DOHH2 (cell line): ENCODE results near the gene CCND3.

Experiments used
- H3F3A ChIP-seq: fragments of 200-600 bp; sonication (generic), shearing (Covaris generic); 2 replicates; pipeline ENCODE4 v1.6.0; 2016; ENCODE audit warnings: antibody characterized with exemption, mild to moderate bottlenecking; ENCODE audit not compliant: control insufficient read depth, insufficient read depth
- H3K27ac ChIP-seq: fragments of 200-600 bp; sonication (generic); 2 replicates; pipeline ENCODE4 v1.5.1; 2014; ENCODE audit warnings: low read depth, mild to moderate bottlenecking, low read length, moderate library complexity
- H3K27me3 ChIP-seq: fragments of 200-600 bp; sonication (generic); 2 replicates; pipeline ENCODE4 v1.6.1; 2014; ENCODE audit warnings: mild to moderate bottlenecking, low read length, mixed read lengths; ENCODE audit not compliant: control insufficient read depth
- H3K36me3 ChIP-seq: fragments of 200-600 bp; sonication (generic); 2 replicates; pipeline ENCODE4 v1.6.1; 2014; ENCODE audit warnings: mild to moderate bottlenecking, low read length, moderate library complexity, mixed read lengths; ENCODE audit not compliant: control insufficient read depth
- H3K4me1 ChIP-seq: fragments of 200-600 bp; sonication (generic); 2 replicates; pipeline ENCODE4 v1.6.1; 2014; ENCODE audit warnings: mild to moderate bottlenecking, low read length, mixed read lengths; ENCODE audit not compliant: control insufficient read depth
- H3K4me2 ChIP-seq: fragments of 200-600 bp; sonication (generic); 2 replicates; pipeline ENCODE4 v1.6.0; 2014; ENCODE audit warnings: mild to moderate bottlenecking, low read length, moderate library complexity
- H3K4me3 ChIP-seq: fragments of 200-600 bp; sonication (generic); 2 replicates; pipeline ENCODE4 v1.5.1; 2014; ENCODE audit warnings: mild to moderate bottlenecking, low read length, mixed read lengths
- H3K79me2 ChIP-seq: fragments of 200-600 bp; sonication (generic); 2 replicates; pipeline ENCODE4 v1.6.1; 2014; ENCODE audit warnings: mild to moderate bottlenecking, low read length, mixed read lengths; ENCODE audit not compliant: control insufficient read depth
- H3K9me2 ChIP-seq: fragments of 200-600 bp; sonication (generic); replicated peaks from 2 replicates; pipeline ENCODE4 v1.6.1; 2014; ENCODE audit warnings: mild to moderate bottlenecking, low read length, mixed read lengths; ENCODE audit not compliant: control insufficient read depth
- H3K9me3 ChIP-seq: fragments of 200-600 bp; sonication (generic); 2 replicates; pipeline ENCODE4 v1.6.1; 2014; ENCODE audit warnings: antibody characterized with exemption, low read length, mixed read lengths; ENCODE audit not compliant: control insufficient read depth, insufficient read depth
- H4K20me1 ChIP-seq: fragments of 200-600 bp; sonication (generic); 2 replicates; pipeline ENCODE4 v1.6.0; 2014; ENCODE audit warnings: low read depth, mild to moderate bottlenecking, antibody characterized with exemption, low read length, moderate library complexity; ENCODE audit not compliant: control insufficient read depth, insufficient read depth
- EZH2phosphoT487 ChIP-seq: fragments of 200-600 bp; sonication (generic); IDR thresholded peaks from 2 replicates; pipeline ENCODE4 v1.6.1; 2017; ENCODE audit warnings: borderline replicate concordance, mild to moderate bottlenecking, antibody characterized with exemption, low read length, moderate library complexity, mixed read lengths
- TF ChIP-seq, protein P1 (sequence below): fragments of 200-600 bp; sonication (generic); IDR thresholded peaks from one replicate; pipeline ENCODE4 v1.5.1; 2014; ENCODE audit warnings: antibody characterized with exemption, mild to moderate bottlenecking, low read depth, low read length; ENCODE audit not compliant: poor library complexity, severe bottlenecking

The CCND3 gene

DNA sequence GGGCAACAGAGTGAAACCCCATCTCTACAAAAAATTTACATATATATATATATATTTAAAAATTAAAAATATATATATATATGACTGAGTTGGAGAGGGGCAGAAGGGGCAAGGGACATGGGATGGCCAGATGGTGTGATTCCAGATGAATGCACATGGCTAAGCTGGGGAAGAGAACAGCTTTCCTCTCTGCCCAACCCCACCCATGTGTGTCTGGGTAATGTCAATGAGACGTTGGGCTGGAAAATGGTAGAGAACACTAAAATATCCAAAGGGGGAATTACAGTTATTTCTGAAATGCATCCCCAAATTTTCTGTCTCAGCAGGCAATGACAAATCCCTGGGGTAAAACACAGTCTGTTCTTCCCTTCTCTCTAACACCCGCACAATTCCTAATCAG, 31.2 kb upstream of the CCND3 start:
- no peaks in the 10 kb centered on the region for H3K9me2 ChIP-seq
- no peaks in the 10 kb centered on the region for H3K79me2 ChIP-seq
- no peak overlapping the region for H3K4me2 ChIP-seq
- H4K20me1 ChIP-seq: no peaks in the 10 kb centered on the region
- no peaks in the 10 kb centered on the region for H3K27me3 ChIP-seq
- peaks cover 63% of the 10 kb centered on the region for H3K4me1 ChIP-seq
- H3K9me3 ChIP-seq: no peaks in the 10 kb centered on the region
- TF ChIP-seq, protein P1, sequence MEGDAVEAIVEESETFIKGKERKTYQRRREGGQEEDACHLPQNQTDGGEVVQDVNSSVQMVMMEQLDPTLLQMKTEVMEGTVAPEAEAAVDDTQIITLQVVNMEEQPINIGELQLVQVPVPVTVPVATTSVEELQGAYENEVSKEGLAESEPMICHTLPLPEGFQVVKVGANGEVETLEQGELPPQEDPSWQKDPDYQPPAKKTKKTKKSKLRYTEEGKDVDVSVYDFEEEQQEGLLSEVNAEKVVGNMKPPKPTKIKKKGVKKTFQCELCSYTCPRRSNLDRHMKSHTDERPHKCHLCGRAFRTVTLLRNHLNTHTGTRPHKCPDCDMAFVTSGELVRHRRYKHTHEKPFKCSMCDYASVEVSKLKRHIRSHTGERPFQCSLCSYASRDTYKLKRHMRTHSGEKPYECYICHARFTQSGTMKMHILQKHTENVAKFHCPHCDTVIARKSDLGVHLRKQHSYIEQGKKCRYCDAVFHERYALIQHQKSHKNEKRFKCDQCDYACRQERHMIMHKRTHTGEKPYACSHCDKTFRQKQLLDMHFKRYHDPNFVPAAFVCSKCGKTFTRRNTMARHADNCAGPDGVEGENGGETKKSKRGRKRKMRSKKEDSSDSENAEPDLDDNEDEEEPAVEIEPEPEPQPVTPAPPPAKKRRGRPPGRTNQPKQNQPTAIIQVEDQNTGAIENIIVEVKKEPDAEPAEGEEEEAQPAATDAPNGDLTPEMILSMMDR: no peak
- TF ChIP-seq EZH2phosphoT487: no peak
- no peak overlapping the region for H3K27ac ChIP-seq
- H3K4me3 ChIP-seq: no peak overlapping the region
- H3K36me3 ChIP-seq: no peaks in the 10 kb centered on the region
- no peaks in the 10 kb centered on the region for H3F3A ChIP-seq

DNA sequence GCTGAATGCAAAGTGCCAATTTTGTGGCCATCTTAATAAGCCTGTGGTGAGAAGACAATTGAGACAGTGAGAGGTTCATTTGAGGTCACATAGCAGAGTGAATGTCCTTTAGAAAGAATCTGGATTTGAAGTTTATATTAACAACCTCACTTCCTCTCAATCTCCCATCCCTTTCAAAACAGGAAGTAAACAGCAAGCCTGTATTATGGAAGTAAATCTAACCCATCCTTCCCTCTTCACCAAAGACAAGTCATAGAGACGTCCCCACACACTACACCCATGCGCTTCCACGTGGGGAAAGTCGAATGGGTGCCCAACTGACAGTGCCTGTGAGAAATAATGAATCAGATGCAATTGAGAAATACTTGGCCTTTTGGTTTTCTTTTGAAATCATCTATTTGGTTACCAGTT, 28.8 kb upstream of the CCND3 start:
- Histone ChIP-seq H4K20me1 (no peaks in the 10 kb centered on the region), H3K9me3 (no peaks in the 10 kb centered on the region), H3K27ac (peak overlapping the region; percentile 3; the same call in 1 of the 2 replicates), H3K4me2 (peak overlapping the region; percentile 49), H3K4me3 (peak overlapping the region; percentile 13; the same call in 1 of the 2 replicates), H3K4me1 (peaks cover 39% of the 10 kb centered on the region), H3K36me3 (no peaks in the 10 kb centered on the region), H3K27me3 (no peaks in the 10 kb centered on the region), H3K9me2 (no peaks in the 10 kb centered on the region), H3K79me2 (no peaks in the 10 kb centered on the region), H3F3A (no peaks in the 10 kb centered on the region)
- no peak for TF ChIP-seq EZH2phosphoT487
- TF ChIP-seq, protein P1: no peak

- H3K79me2 ChIP-seq: no peaks in the 10 kb centered on the region
- no peaks in the 10 kb centered on the region for H3K36me3 ChIP-seq
- no peaks in the 10 kb centered on the region for H4K20me1 ChIP-seq
- no peak overlapping the region for H3K27ac ChIP-seq
- no peaks in the 10 kb centered on the region for H3K27me3 ChIP-seq
- TF ChIP-seq, protein P1: no peak
- no peak for TF ChIP-seq EZH2phosphoT487
- H3F3A ChIP-seq: no peaks in the 10 kb centered on the region
- no peak overlapping the region for H3K4me2 ChIP-seq
- no peaks in the 10 kb centered on the region for H3K9me2 ChIP-seq
- H3K4me3 ChIP-seq: no peak overlapping the region
- H3K9me3 ChIP-seq: no peaks in the 10 kb centered on the region
- peaks cover 14% of the 10 kb centered on the region for H3K4me1 ChIP-seq
These were observed 26.0 kb upstream of the CCND3 start for GRCh38 chr6:41967312-41968287.
